Lung (tissue), 16 donors: ENCODE data around the gene DUT. TPM values are rescaled to one million over a fixed set of nuclear protein-coding genes. Genes with fewer than 3 reads are reported as not detected.

Source experiments
- ATAC-seq: fragments of 200-7000 bp; cut with Tn5 transposase; one replicate; pipeline ENCODE4 v1.9.1; 2020; ENCODE audit warnings: moderate number of reproducible peaks; ENCODE audit not compliant: insufficient read depth, low FRiP score
- DNase-seq, 3 donors: peaks; one replicate each; pipeline ENCODE4 v3.0.0-alpha.2; 2013 to 2017
- H3K27ac ChIP-seq, 2 donors: one replicate each; pipeline ENCODE4 v1.5.1; 2013; ENCODE audit warnings: mild to moderate bottlenecking in 2 of 2, moderate library complexity in 2 of 2, control low read depth in 1 of 2, inconsistent platforms in 1 of 2, low read depth in 1 of 2, low read length in 1 of 2
- H3K27me3 ChIP-seq, 3 donors: one replicate each; pipeline ENCODE4 v1.5.1; 2013; ENCODE audit warnings: low read length in 2 of 3; ENCODE audit not compliant: control insufficient read depth in 3 of 3, insufficient read depth in 3 of 3
- H3K36me3 ChIP-seq, 4 donors: one replicate each; pipeline ENCODE4 v1.5.1; 2013; ENCODE audit warnings: low read length in 4 of 4, mild to moderate bottlenecking in 1 of 4, moderate library complexity in 1 of 4; ENCODE audit not compliant: control insufficient read depth in 4 of 4, insufficient read depth in 4 of 4
- H3K4me1 ChIP-seq, 5 donors: one replicate each; pipeline ENCODE4 v1.5.1; 2013; ENCODE audit warnings: low read length in 5 of 5, mild to moderate bottlenecking in 2 of 5, moderate library complexity in 1 of 5; ENCODE audit not compliant: control insufficient read depth in 5 of 5, insufficient read depth in 5 of 5
- H3K4me3 ChIP-seq: one replicate; pipeline ENCODE4 v1.5.1; 2013; ENCODE audit warnings: mild to moderate bottlenecking, control low read depth, moderate library complexity
- H3K9ac ChIP-seq, 2 donors: one replicate each; pipeline ENCODE4 v1.5.1; 2013; ENCODE audit warnings: low read length in 2 of 2, control low read depth in 1 of 2; ENCODE audit not compliant: insufficient read depth in 1 of 2
- H3K9me3 ChIP-seq, 4 donors: one replicate each; pipeline ENCODE4 v1.5.1; 2013; ENCODE audit warnings: low read length in 3 of 4, mild to moderate bottlenecking in 1 of 4, moderate library complexity in 1 of 4; ENCODE audit not compliant: control insufficient read depth in 4 of 4, insufficient read depth in 3 of 4
- CTCF ChIP-seq: IDR thresholded peaks from 2 replicates; pipeline ENCODE4 v1.5.1; 2012; ENCODE audit warnings: mild to moderate bottlenecking; ENCODE audit errors: control extremely low read depth, extremely low read depth
- WGBS, 2 donors: extraction: QIAGEN DNeasy Blood & Tissue Kit; methylation state at CpG; one replicate each; pipeline ENCODE4 v1.1.7; 2013; 5-methylcytosine and 5-hydroxymethylcytosine counted together
- long read RNA-seq, 5 donors: transcript quantifications; one replicate each; lab custom pipeline, GENCODE V29; 2026
- polyA plus RNA-seq, 2 donors: library from polyadenylated mRNA; stranded (reverse); fragments of 200-250 nt; gene quantifications; one replicate each; pipeline ENCODE4 v1.2.1, GENCODE V29; 2013
- total RNA-seq, 2 donors: library from RNA; depleted of rRNA in 1 of 2; stranded (reverse); fragments of >200 nt in 1 of 2; gene quantifications; one replicate each; pipeline ENCODE4 v1.2.1, GENCODE V29; 2014 to 2021
- donor health status: control.
- donor health status: control.
- donor health status: Bipolar disorder and iron deficiency.
- donor health status: healthy.
- donor health status: DM: yes; HTN: yes; CAD: no.

Gene DUT
- total RNA-seq (10 to 100 TPM; 71.8 to 74.0 TPM), polyA plus RNA-seq (10 to 100 TPM; 40.7 to 67.8 TPM)
- long read RNA-seq, donor 1, transcript DUT-201 (7 exons, 2,147 nt) = minor isoform, 34 of 97 reads
- long read RNA-seq, donor 1, transcript DUT-205 (7 exons, 769 nt) = minor isoform, 10 of 97 reads
- long read RNA-seq, donor 1, transcript DUT-202 (6 exons, 1,935 nt) = major isoform, 43 of 97 reads
- long read RNA-seq, donor 1, transcript DUT-209 (3 exons, 340 nt) = minor isoform, 6 of 97 reads
- long read RNA-seq, donor 1, partial matches to known transcripts = 0 of 97 reads
- long read RNA-seq, donor 1, other reads (novel, unspliced or antisense) = 0 of 97 reads
- long read RNA-seq, donor 2, transcript DUT-202 (6 exons, 1,935 nt) = major isoform, 22 of 56 reads
- long read RNA-seq, donor 2, transcript DUT-205 (7 exons, 769 nt) = minor isoform, 7 of 56 reads
- long read RNA-seq, donor 2, transcript DUT-201 (7 exons, 2,147 nt) = minor isoform, 16 of 56 reads
- long read RNA-seq, donor 2, transcript DUT-209 (3 exons, 340 nt) = minor isoform, 11 of 56 reads
- long read RNA-seq, donor 2, partial matches to known transcripts = 0 of 56 reads
- long read RNA-seq, donor 2, other reads (novel, unspliced or antisense) = 0 of 56 reads
- long read RNA-seq, donor 3, transcript DUT-201 (7 exons, 2,147 nt) = major isoform, 22 of 50 reads
- long read RNA-seq, donor 3, transcript DUT-202 (6 exons, 1,935 nt) = minor isoform, 21 of 50 reads
- long read RNA-seq, donor 3, partial matches to known transcripts = 0 of 50 reads
- long read RNA-seq, donor 3, other reads (novel, unspliced or antisense) = 0 of 50 reads
- long read RNA-seq, donor 4, transcript DUT-202 (6 exons, 1,935 nt) = major isoform, 38 of 74 reads
- long read RNA-seq, donor 4, transcript DUT-209 (3 exons, 340 nt) = minor isoform, 12 of 74 reads
- long read RNA-seq, donor 4, transcript DUT-205 (7 exons, 769 nt) = minor isoform, 7 of 74 reads
- long read RNA-seq, donor 4, transcript DUT-201 (7 exons, 2,147 nt) = minor isoform, 14 of 74 reads
- long read RNA-seq, donor 4, partial matches to known transcripts = 0 of 74 reads
- long read RNA-seq, donor 4, other reads (novel, unspliced or antisense) = 0 of 74 reads
- long read RNA-seq, donor 5, transcript DUT-202 (6 exons, 1,935 nt) = major isoform, 58 of 142 reads
- long read RNA-seq, donor 5, transcript DUT-201 (7 exons, 2,147 nt) = minor isoform, 50 of 142 reads
- long read RNA-seq, donor 5, transcript DUT-205 (7 exons, 769 nt) = minor isoform, 18 of 142 reads
- long read RNA-seq, donor 5, partial matches to known transcripts = 8 of 142 reads
- long read RNA-seq, donor 5, other reads (novel, unspliced or antisense) = 0 of 142 reads

DNA sequence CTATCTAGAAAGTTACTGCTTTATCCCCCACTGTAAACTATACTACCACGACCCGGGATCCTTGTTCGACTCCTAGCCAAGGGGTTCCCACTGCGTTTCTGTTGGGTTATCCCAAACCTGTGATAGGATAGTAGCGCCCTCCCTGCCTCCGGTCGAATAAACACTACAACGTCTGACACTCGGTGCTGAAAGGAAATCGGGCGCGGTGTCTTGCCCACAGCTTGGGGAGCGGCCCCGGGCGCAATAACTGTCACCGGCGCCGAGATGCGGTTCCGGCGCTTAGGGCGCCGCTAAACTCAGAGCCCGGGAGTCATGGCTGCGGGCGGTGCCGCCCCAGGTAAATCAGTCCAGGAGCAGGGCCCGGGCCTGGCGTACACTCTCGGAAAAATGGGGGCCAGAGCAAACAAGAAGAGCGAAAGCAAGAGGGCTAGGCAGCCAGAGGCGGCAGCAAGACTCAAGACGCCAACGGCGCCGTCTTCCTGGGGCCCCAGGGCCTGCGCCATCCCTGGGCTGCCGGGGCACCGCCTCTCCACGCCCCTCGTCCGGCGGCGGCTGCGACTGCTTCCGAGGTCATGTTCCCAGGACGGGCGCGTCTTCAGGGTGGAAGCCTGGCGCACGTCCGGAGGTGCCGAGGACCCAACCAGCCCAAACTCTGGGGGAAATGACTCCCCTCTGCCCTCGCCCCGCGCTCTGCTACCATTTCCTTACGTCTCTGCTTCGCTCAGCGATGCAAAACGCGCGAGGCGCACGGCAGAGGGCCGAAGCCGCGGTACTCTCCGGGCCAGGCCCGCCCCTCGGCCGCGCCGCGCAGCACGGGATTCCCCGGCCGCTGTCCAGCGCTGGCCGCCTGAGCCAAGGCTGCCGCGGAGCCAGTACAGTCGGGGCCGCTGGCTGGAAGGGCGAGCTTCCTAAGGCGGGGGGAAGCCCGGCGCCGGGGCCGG is at the start of gene DUT:
TSS of gene DUT (plus strand) at position 575 of the 941 bp plus-strand sequence. CDS start at position 662, 87 bp downstream.
- Histone ChIP-seq H3K4me3 (peak within 1 kb of the TSS; percentile 98), H3K4me1 (peaks cover 0 to 26% (median 4%) of the 10 kb centered on the region in 5 donors), H3K27ac (peak within 1 kb of the TSS; percentile 87 to 100), H3K9ac (peak within 1 kb of the TSS; percentile 50 to 66), H3K36me3 (peaks cover 8 to 20% (median 11%) of the 10 kb centered on the region in 4 donors), H3K9me3 (no peaks in the 10 kb centered on the region), H3K27me3 (no peaks in the 10 kb centered on the region)
- ATAC-seq (peak; percentile 93), DNase-seq (peak; percentile 88 to 91 (median 89))
- 0% methylated on average over 74 to 88 of the region's 89 CpGs for WGBS, 2 donors
- TF ChIP-seq CTCF = no peak

DNA sequence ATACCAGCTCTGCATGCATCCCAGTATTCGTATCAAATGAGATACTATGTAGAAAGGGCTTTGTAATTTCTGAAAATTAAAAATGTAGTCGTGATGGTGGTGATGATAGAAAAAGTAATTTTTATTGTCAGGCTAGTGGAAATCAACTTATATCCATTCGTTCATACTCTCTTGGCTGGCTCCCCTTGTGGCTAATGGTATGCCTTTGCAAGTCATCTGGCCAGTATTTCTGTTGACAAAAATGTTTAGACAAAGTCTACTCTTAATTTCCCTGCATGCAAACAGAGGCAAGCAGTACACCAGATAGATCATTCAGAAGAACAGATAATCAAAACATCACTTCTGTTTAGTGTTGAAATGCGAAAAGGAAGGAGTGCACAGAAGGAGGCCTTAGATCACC is 49.6 kb upstream of the DUT start:
- DNase-seq (peak in 2 of 3 donors; percentile 12 to 32), ATAC-seq (no peak)
- Histone ChIP-seq H3K9me3 (no peaks in the 10 kb centered on the region), H3K27ac (no peak overlapping the region), H3K27me3 (no peaks in the 10 kb centered on the region), H3K36me3 (no peaks in the 10 kb centered on the region), H3K9ac (peak overlapping the region in 1 of 2 donors; percentile 2), H3K4me1 (peaks cover 0 to 47% (median 1%) of the 10 kb centered on the region in 5 donors), H3K4me3 (no peak overlapping the region)
- no peak for TF ChIP-seq CTCF
- 76 to 83% methylated on average over 4 of the region's 4 CpGs for whole genome bisulfite sequencing, 2 donors

DNA sequence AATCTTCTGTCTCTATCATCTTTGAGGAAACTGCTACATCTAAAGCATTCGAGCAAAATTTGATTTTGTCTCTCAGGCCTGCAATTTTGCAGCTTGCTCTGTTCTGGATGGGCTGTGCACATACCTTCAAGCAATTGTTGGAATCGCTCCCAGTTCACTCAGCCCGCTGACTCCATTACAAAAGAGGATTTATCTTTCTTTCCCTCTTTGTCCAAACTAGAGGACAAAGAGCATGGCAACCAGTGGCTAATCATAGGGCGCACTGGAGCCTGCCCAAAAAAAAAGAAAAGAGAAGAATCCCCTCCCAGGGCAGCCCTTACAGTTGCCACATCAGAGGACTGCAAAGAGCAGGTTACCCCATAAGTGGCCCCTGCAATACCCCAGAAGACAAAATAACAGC is 49.0 kb upstream of the DUT start:
- Histone ChIP-seq H3K27ac (no peak overlapping the region), H3K4me1 (peaks cover 0 to 47% (median 1%) of the 10 kb centered on the region in 5 donors), H3K27me3 (no peaks in the 10 kb centered on the region), H3K9ac (no peak overlapping the region), H3K9me3 (no peaks in the 10 kb centered on the region), H3K4me3 (no peak overlapping the region), H3K36me3 (no peaks in the 10 kb centered on the region)
- peak; percentile 32 to 52 (median 34) for DNase-seq
- no peak for ATAC-seq
- no peak for TF ChIP-seq CTCF
- 78 to 86% methylated on average over 4 of the region's 4 CpGs for WGBS, 2 donors
